T-helper 22 cell (primary cell): ENCODE data around the gene RTBDN.
A peak's percentile ranks its signal among the peaks of the same experiment; 100 is the strongest.

Source experiments
- DNase-seq: peaks from one replicate; pipeline ENCODE4 v3.0.0-alpha.2; 2020; ENCODE audit warnings: low read depth

The RTBDN gene

DNA sequence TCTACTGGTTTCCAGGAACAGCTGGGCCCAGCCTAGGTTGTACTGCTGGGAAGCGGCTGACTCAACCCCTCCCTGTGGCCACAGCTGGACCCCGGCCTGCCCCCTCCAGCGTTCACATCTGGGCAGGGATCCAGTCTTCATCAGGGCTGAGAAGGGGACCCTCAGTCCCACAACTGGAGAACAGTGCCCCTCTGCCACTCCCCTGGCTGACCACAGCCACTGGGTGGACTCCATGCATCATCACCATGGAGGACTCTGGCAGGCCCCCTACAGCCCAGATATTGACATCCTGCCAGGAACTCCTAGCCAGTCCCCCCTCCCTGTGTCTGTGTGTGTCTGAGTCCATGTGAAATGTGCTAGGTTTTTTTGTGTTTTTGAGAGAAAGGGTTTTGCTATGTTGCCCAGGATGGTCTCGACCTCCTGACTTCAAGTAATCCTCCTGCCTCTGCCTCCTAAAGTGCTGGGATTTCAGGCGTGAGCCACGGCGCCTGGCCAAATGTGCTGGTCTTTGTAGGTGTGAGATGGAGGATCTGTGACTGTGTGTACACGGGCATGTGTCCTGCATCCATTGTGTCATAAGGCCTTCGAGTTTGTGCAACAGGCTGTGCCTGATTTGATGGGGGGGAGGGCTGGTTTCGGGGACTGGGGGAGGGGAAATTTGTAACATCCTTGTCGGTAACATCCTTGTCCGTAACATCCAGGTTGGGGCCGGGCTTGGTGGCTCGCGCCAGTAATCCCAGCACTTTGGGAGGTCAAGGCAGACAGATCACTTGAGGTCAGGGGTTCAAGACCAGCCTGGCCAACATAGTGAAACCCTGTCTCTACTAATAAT, 55.0 kb downstream of the RTBDN start:
- no peak for DNase-seq

DNA sequence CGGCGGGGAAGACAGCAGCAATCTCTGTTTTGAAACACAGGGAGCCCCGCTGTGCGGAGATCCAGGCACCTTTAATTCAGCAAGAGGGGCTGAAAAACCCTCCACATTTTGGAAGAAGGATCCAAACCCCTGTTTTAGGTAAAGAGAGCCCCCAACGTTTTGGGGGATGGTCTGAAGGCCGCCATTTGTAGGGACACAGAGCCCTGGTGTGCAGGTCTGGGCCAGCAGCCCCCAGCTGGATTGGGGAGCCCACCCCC, 55.5 kb downstream of the RTBDN start:
- DNase-seq: no peak

DNA sequence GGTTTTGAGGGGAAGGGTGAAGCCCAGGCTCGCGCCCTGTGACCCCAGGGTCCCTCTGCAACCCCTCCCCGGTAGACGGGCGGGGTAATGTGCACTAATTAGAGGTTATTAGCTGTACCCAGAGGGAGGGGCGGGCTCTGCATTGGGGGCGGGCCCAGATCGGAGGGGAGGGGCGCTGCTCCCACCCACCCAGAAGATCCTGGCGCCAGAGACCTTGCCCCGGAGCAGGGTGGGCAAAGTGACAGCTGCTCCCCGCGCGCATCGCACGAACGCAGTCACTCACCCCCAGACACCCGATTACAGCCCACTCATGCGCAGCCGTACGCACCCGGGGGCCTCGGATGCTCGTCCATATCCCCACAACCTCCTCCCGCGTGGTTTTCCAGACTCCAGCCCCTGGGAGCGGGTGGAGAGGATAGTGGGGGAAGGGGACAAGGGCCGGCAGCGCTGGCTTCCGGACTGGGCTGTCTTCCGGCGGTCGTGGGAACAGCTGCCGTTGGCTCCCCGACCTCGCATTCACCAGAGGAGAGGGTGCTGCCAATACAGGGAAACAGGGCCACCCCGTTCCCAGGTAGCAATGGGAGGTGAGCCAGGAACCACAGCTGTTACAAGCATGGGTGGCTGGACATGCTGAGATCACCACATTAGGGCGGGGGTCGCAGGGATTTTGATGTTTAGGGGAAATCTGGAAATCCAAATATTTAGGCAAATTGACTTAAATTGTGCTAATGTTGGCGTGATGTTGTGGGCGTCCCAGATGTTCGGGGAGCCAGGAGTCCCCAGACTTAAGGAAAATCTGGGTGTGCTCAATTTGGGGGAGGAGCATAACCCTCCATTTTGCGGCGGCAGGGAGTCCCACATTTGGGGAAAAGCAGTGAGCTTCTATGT, 56.1 kb downstream of the RTBDN start:
- DNase-seq: peak; percentile 47

DNA sequence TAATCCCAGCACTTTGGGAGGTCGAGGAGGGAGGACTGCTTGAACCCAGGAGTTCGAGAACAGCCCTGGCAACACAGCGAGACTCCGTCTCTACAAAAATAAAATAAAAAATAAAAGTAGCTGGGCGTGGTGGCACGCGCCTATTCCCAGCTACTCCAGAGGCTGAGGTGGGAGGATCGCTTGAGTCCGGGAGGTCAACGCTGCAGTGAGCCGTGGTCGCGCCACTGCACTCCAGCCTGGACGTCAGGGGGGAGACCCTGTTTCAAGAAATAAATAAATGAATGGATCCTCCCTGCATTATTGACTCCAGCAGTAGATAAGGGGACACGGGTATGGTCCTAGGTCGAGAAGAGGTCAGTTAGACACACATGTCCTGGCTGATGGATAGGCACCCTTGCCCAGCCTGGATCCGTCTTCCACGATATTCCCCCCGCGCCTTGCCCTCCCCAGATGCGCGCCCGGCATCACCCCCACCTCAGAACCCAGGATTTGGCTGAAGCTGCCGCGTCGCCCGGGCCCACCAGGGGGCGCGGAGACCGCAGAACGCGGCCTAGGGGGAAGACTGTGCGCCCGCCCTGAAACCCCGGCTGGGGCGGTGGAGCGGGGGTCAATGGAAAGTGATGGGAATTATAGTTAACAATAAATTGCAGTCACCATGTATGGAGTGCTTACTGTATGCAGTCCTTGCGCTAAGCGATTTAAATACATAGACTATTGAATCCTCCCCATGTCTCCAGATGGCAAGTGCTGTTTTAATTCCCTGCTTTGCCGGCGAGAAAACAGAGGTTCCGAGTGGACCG, 57.0 kb downstream of the RTBDN start:
- peak; percentile 56 for DNase-seq
